Keratinocyte (primary cell): ENCODE results near the gene BIK.

Experiments used
- EZH2 ChIP-seq: IDR thresholded peaks from one replicate; pipeline ENCODE4 v1.6.1; 2012; ENCODE audit warnings: inconsistent platforms, mild to moderate bottlenecking, low read length, moderate library complexity
- TF ChIP-seq, protein P1 (sequence below), 3 experiments: IDR thresholded peaks in 1 of 3; conservative IDR thresholded peaks in 1 of 3; optimal IDR thresholded peaks in 1 of 3; 2 replicates in 2 of 3; 3 replicates in 1 of 3; pipeline versions ENCODE3 to v1.5.1; 2011; ENCODE audit warnings: low read length in 3 of 3, mild to moderate bottlenecking in 3 of 3, moderate library complexity in 2 of 3, control low read depth in 1 of 3, inconsistent platforms in 1 of 3; ENCODE audit not compliant: insufficient read depth in 2 of 3; ENCODE audit errors: extremely low read depth in 1 of 3

DNA sequence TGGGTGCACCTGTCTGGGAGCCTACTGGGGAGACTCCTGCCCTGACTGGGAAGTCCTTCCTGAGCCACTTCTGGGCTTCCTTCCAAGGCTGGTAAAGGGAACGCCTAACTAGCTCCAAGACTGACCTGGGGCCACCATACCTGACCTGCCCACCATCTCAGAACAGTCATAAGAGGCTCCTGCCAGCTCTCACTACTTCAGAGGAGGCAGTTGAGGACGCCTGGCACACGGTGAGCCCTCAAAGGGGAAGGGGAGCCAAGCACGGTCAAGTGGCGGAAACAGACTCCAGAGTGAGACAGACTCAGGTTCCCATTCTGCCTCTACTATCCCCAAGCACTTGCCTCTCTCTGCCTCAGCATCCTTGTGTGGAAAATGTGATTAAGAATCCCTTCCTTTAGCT, 25.0 kb downstream of the BIK start:
- TF ChIP-seq, protein P1, sequence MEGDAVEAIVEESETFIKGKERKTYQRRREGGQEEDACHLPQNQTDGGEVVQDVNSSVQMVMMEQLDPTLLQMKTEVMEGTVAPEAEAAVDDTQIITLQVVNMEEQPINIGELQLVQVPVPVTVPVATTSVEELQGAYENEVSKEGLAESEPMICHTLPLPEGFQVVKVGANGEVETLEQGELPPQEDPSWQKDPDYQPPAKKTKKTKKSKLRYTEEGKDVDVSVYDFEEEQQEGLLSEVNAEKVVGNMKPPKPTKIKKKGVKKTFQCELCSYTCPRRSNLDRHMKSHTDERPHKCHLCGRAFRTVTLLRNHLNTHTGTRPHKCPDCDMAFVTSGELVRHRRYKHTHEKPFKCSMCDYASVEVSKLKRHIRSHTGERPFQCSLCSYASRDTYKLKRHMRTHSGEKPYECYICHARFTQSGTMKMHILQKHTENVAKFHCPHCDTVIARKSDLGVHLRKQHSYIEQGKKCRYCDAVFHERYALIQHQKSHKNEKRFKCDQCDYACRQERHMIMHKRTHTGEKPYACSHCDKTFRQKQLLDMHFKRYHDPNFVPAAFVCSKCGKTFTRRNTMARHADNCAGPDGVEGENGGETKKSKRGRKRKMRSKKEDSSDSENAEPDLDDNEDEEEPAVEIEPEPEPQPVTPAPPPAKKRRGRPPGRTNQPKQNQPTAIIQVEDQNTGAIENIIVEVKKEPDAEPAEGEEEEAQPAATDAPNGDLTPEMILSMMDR (optimal IDR thresholded peaks at IDR 0.05 in 1 of 3, IDR thresholded peaks at IDR 0.05 in 1 of 3, conservative IDR thresholded peaks at IDR 0.05 in 1 of 3; ENCODE audit: extremely low read depth in 1 of 3, insufficient read depth in 2 of 3, low read length in 3 of 3), result no peak
- no peak for TF ChIP-seq EZH2
